GM10266 (cell line): ENCODE results near the gene PTPRN2.
"Not testable (repeated sequence)": the region's sequence is repeated elsewhere in the genome, so short reads cannot be mapped to it uniquely, and the experiment has no call there.

ENCODE experiments used
- DNase-seq: peaks from one replicate; pipeline ENCODE4 v3.0.0; 2012; ENCODE audit errors: extremely low spot score
- CTCF ChIP-seq: IDR thresholded peaks from 2 replicates; pipeline ENCODE4 v1.5.1; 2012; ENCODE audit warnings: mild to moderate bottlenecking, low read depth; ENCODE audit not compliant: control insufficient read depth, insufficient read depth; ENCODE audit errors: missing control alignments

Gene PTPRN2

DNA sequence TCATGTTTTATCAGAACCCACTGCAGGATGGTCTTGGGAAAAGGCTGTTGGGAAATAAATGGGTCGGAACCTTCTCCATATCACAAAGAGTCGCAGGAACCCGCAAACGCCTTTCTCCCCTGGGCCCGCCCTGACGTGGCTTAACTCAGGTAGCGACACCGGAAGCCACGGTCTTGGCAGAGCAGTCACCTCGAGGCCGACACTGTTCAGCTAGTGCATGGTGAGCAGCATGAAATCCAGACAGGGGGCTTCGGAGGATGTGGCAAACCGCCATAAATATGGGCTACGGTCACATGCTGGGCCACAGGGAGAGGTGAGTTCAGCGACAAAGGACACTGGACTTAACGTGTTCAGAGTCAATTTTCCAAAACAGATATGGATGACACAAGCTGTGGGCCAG, 421.9 kb downstream of the PTPRN2 start:
- no peak for TF ChIP-seq CTCF
- DNase-seq = no peak

GRCh38 chr7:158164101-158165095, 423.2 kb downstream of the PTPRN2 start:
- no peak for TF ChIP-seq CTCF
- no peak for DNase-seq

GRCh38 chr7:158161194-158161593, 426.4 kb downstream of the PTPRN2 start:
- no peak for TF ChIP-seq CTCF
- DNase-seq = no peak

- no peak for DNase-seq
- TF ChIP-seq CTCF = no peak
Measured at GRCh38 chr7:158160199-158160598, 427.4 kb downstream of the PTPRN2 start.

GRCh38 chr7:158157460-158157859, 430.2 kb downstream of the PTPRN2 start:
- no peak for DNase-seq
- no peak for TF ChIP-seq CTCF

DNA sequence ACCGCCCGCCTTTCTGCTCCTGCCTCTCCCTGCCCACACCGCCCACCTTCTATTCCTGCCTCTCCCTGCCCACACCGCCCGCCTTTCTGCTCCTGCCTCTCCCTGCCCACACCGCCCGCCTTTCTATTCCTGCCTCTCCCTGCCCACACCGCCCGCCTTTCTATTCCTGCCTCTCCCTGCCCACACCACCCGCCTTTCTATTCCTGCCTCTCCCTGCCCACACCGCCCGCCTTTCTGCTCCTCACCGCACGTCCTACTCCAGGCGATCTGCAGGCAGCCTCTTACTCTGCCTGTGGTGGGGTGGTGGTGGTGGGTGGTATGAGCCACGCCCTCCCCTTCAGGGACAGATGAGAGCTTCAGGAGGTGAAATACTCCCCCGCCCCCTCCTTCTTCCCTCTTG, 436.4 kb downstream of the PTPRN2 start:
- not testable (repeated sequence) for DNase-seq

DNA sequence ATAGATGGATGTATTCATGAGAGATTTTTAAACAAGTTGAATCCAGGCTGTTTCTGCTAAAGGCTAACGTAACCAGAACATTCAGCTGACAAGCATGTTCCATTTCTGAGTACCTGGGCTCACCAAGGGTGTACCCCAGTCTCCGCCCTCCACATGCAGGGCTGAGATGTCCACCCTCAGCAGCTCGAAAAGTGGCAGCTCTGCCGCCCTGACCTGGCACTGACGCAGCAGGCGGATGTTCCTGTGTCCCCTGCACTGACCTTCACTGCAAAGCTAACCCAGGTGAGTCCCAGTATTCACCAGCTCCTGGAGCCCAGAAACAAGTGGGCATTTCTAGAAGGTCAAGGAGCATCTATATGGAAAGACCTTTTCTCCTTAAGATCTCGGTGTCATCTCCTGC, 437.4 kb downstream of the PTPRN2 start:
- no peak for TF ChIP-seq CTCF
- DNase-seq = no peak

DNA sequence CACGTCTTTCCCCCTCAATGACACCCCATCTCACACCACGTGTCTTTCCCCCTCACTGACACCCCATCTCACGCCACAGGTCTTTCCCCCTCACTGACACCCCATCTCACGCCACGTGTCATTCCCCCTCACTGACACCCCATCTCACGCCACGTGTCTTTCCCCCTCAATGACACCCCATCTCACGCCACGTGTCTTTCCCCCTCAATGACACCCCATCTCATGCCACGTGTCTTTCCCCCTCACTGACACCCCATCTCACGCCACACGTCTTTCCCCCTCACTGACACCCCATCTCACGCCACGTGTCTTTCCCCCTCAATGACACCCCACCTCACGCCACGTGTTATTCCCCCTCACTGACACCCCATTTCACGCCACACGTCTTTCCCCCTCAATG, 440.2 kb downstream of the PTPRN2 start:
- DNase-seq = not testable (repeated sequence)
